H1 (cell line): ENCODE results near the gene ASPRV1. TPM values are rescaled to one million over a fixed set of nuclear protein-coding genes. Genes with fewer than 3 reads are reported as not detected.

Experiments used
- CTCF ChIA-PET: fragments of 300-600 bp; sonication (Branson Sonifier 250); formaldehyde crosslinking; loops from one replicate; lab custom pipeline; 2021; ENCODE audit not compliant: partially characterized antibody; lab: Charles Lee
- POLR2A ChIA-PET: fragments of 300-600 bp; sonication (Branson Sonifier 250); formaldehyde crosslinking; loops from one replicate; lab custom pipeline; 2021; ENCODE audit warnings: inconsistent platforms; ENCODE audit not compliant: partially characterized antibody; lab: Charles Lee
- DNase-seq, 2 experiments: peaks; one replicate each; pipeline versions ENCODE4 v3.0.0 to v3.0.0-alpha.2; 2010 to 2022; ENCODE audit warnings: low spot score in 2 of 2, low read depth in 1 of 2, mixed read lengths in 1 of 2
- FAIRE-seq: peaks from 2 replicates; lab custom pipeline; 2011; peaks lifted over from hg19 to GRCh38; lab: Jason Lieb, UNC
- H2AFZ ChIP-seq: 2 replicates; pipeline ENCODE4 v1.8.1; 2012; ENCODE audit warnings: low read length, inconsistent platforms
- H2AK5ac ChIP-seq: 2 replicates; pipeline ENCODE4 v1.6.1; 2013; ENCODE audit warnings: low read depth, low read length
- H2BK120ac ChIP-seq: replicated peaks from 2 replicates; pipeline ENCODE3; 2013; ENCODE audit warnings: low read depth, low read length, inconsistent platforms
- H2BK12ac ChIP-seq: 2 replicates; pipeline ENCODE4 v1.6.1; 2013; ENCODE audit warnings: low read depth, low read length
- H2BK15ac ChIP-seq: 2 replicates; pipeline ENCODE4 v1.6.1; 2013; ENCODE audit warnings: low read length
- H2BK20ac ChIP-seq: 2 replicates; pipeline ENCODE4 v1.6.1; 2013; ENCODE audit warnings: low read length
- H2BK5ac ChIP-seq: 2 replicates; pipeline ENCODE4 v1.6.1; 2013; ENCODE audit warnings: low read depth, low read length
- H3K14ac ChIP-seq: 2 replicates; pipeline ENCODE4 v1.6.1; 2013; ENCODE audit warnings: inconsistent platforms; ENCODE audit not compliant: insufficient read length
- H3K18ac ChIP-seq: 2 replicates; pipeline ENCODE4 v1.6.1; 2013; ENCODE audit warnings: low read length; ENCODE audit errors: extremely low read depth
- H3K23ac ChIP-seq: 2 replicates; pipeline ENCODE4 v1.6.1; 2013; ENCODE audit warnings: inconsistent platforms; ENCODE audit not compliant: insufficient read length
- H3K23me2 ChIP-seq: 2 replicates; pipeline ENCODE4 v1.6.1; 2013; ENCODE audit warnings: low read depth, low read length
- H3K27ac ChIP-seq: 2 replicates; pipeline ENCODE4 v1.6.1; 2011; ENCODE audit warnings: low read depth, low read length, inconsistent platforms
- H3K27me3 ChIP-seq, 4 experiments: replicated peaks in 1 of 4; 1 replicate in 1 of 4; 2 replicates in 3 of 4; pipeline versions ENCODE4 v1.6.1 to v1.8.1; 2011 to 2013; ENCODE audit warnings: low read length in 3 of 4, mild to moderate bottlenecking in 3 of 4, inconsistent platforms in 2 of 4, mixed read lengths in 2 of 4, moderate library complexity in 1 of 4; ENCODE audit not compliant: control insufficient read depth in 3 of 4, insufficient read depth in 3 of 4; ENCODE audit errors: extremely low read depth in 1 of 4
- H3K36me3 ChIP-seq, 4 experiments: 2 replicates each; pipeline versions ENCODE4 v1.6.1 to v1.8.1; 2011 to 2013; ENCODE audit warnings: mild to moderate bottlenecking in 4 of 4, low read length in 3 of 4, moderate library complexity in 2 of 4, control low read depth in 1 of 4, inconsistent platforms in 1 of 4; ENCODE audit not compliant: insufficient read depth in 4 of 4, control insufficient read depth in 2 of 4
- H3K4ac ChIP-seq: replicated peaks from 2 replicates; pipeline ENCODE3; 2013; ENCODE audit warnings: low read length, low read depth, mixed read lengths, inconsistent platforms; ENCODE audit not compliant: insufficient read length
- H3K4me1 ChIP-seq, 4 experiments: replicated peaks in 1 of 4; 1 replicate in 1 of 4; 2 replicates in 3 of 4; pipeline versions ENCODE4 v1.6.1 to v1.8.1; 2011 to 2013; ENCODE audit warnings: low read length in 3 of 4, inconsistent platforms in 2 of 4, mixed read lengths in 1 of 4; ENCODE audit not compliant: insufficient read depth in 4 of 4, control insufficient read depth in 3 of 4
- H3K4me2 ChIP-seq, 2 experiments: 2 replicates each; pipeline versions ENCODE4 v1.6.1 to v1.8.1; 2011 to 2013; ENCODE audit warnings: low read depth in 2 of 2, low read length in 2 of 2, control low read depth in 1 of 2, inconsistent platforms in 1 of 2, mild to moderate bottlenecking in 1 of 2; ENCODE audit not compliant: insufficient read depth in 1 of 2
- H3K4me3 ChIP-seq, 4 experiments: fragments of 200-600, 300-600 bp in 1 of 4; sonication (generic), shearing (Covaris generic), sonication (Bioruptor Twin) in 1 of 4; 2 replicates each; pipeline versions ENCODE4 v1.5.1 to v1.8.1; 2011 to 2016; ENCODE audit warnings: low read length in 4 of 4, low read depth in 3 of 4, control low read depth in 2 of 4, inconsistent platforms in 2 of 4, mild to moderate bottlenecking in 2 of 4, mixed read lengths in 1 of 4, moderate library complexity in 1 of 4; ENCODE audit not compliant: insufficient read depth in 2 of 4; ENCODE audit errors: extremely low read depth in 1 of 4
- H3K56ac ChIP-seq: replicated peaks from 2 replicates; pipeline ENCODE3; 2013; ENCODE audit warnings: low read depth, mild to moderate bottlenecking, mixed read lengths, low read length, inconsistent platforms; ENCODE audit not compliant: insufficient read length
- H3K79me1 ChIP-seq: 2 replicates; pipeline ENCODE4 v1.6.1; 2013; ENCODE audit warnings: low read depth, low read length, control low read depth
- H3K79me2 ChIP-seq, 2 experiments: 2 replicates each; pipeline versions ENCODE4 v1.6.1 to v1.8.1; 2012 to 2013; ENCODE audit warnings: low read length in 2 of 2, mild to moderate bottlenecking in 2 of 2, inconsistent platforms in 1 of 2; ENCODE audit not compliant: insufficient read depth in 2 of 2, control insufficient read depth in 1 of 2
- H3K9ac ChIP-seq, 4 experiments: replicated peaks in 1 of 4; 1 replicate in 1 of 4; 2 replicates in 3 of 4; pipeline versions ENCODE4 v1.6.1 to v1.8.1; 2011 to 2013; ENCODE audit warnings: low read depth in 3 of 4, low read length in 3 of 4, control low read depth in 2 of 4, mild to moderate bottlenecking in 2 of 4, moderate library complexity in 2 of 4, inconsistent platforms in 1 of 4; ENCODE audit errors: extremely low read depth in 1 of 4
- H3K9me3 ChIP-seq, 2 experiments: 2 replicates each; pipeline versions ENCODE4 v1.6.1 to v1.8.1; 2012 to 2013; ENCODE audit warnings: mild to moderate bottlenecking in 2 of 2, moderate library complexity in 2 of 2, control low read depth in 1 of 2, inconsistent platforms in 1 of 2, low read depth in 1 of 2, low read length in 1 of 2, mixed read lengths in 1 of 2; ENCODE audit not compliant: insufficient read depth in 2 of 2
- H4K20me1 ChIP-seq, 2 experiments: replicated peaks in 1 of 2; 2 replicates each; pipeline versions ENCODE3 to v1.8.1; 2011 to 2013; ENCODE audit warnings: inconsistent platforms in 2 of 2, low read length in 2 of 2, mild to moderate bottlenecking in 1 of 2; ENCODE audit not compliant: insufficient read depth in 2 of 2, control insufficient read depth in 1 of 2
- H4K5ac ChIP-seq: 2 replicates; pipeline ENCODE4 v1.6.1; 2013; ENCODE audit warnings: low read length, low read depth, mixed read lengths, inconsistent platforms; ENCODE audit not compliant: insufficient read length
- H4K8ac ChIP-seq: 2 replicates; pipeline ENCODE4 v1.8.0; 2013; ENCODE audit warnings: mild to moderate bottlenecking, moderate library complexity, low read length, inconsistent platforms; ENCODE audit not compliant: insufficient read depth; ENCODE audit errors: extremely low read depth
- H4K91ac ChIP-seq: replicated peaks from 2 replicates; pipeline ENCODE3; 2013; ENCODE audit warnings: low read length, mixed read lengths, inconsistent platforms; ENCODE audit not compliant: insufficient read length
- CBX8 ChIP-seq: fragments of 300-800, 300-1000 bp; sonication (generic); IDR thresholded peaks from 2 replicates; pipeline ENCODE4 v1.7.1; 2016; ENCODE audit warnings: low read depth, low read length, borderline replicate concordance
- EP300 ChIP-seq, 2 experiments: IDR thresholded peaks; 1 replicate in 1 of 2; 2 replicates in 1 of 2; pipeline ENCODE4 v1.6.1; 2011 to 2012; ENCODE audit warnings: low read depth in 2 of 2, low read length in 2 of 2, mild to moderate bottlenecking in 2 of 2, borderline replicate concordance in 1 of 2, inconsistent platforms in 1 of 2, moderate library complexity in 1 of 2
- HDAC2 ChIP-seq, 2 experiments: fragments of 300-600 bp in 1 of 2; sonication (generic) in 1 of 2; IDR thresholded peaks; 2 replicates each; pipeline ENCODE4 v1.6.1; 2011 to 2012; ENCODE audit warnings: low read depth in 2 of 2, low read length in 2 of 2, mild to moderate bottlenecking in 2 of 2, moderate library complexity in 2 of 2, borderline replicate concordance in 1 of 2, inconsistent platforms in 1 of 2
- JUND ChIP-seq: IDR thresholded peaks from 2 replicates; pipeline ENCODE4 v1.6.1; 2011; ENCODE audit warnings: mild to moderate bottlenecking, improper control_type of control experiment, low read length
- NANOG ChIP-seq: IDR thresholded peaks from 2 replicates; pipeline ENCODE4 v1.6.1; 2011; ENCODE audit warnings: low read length, low read depth, mild to moderate bottlenecking, inconsistent platforms; ENCODE audit not compliant: insufficient read depth, poor library complexity, severe bottlenecking
- POLR2A ChIP-seq, 2 experiments: IDR thresholded peaks; 1 replicate in 1 of 2; 2 replicates in 1 of 2; pipeline ENCODE4 v1.6.1; 2011; ENCODE audit warnings: low read depth in 2 of 2, low read length in 2 of 2, mild to moderate bottlenecking in 2 of 2; ENCODE audit errors: control extremely low read depth in 1 of 2
- POLR2AphosphoS5 ChIP-seq: IDR thresholded peaks from 2 replicates; pipeline ENCODE4 v1.6.1; 2011; ENCODE audit warnings: low read depth, low read length
- RBBP5 ChIP-seq: IDR thresholded peaks from 2 replicates; pipeline ENCODE4 v1.7.1; 2012; ENCODE audit warnings: low read depth, mild to moderate bottlenecking, inconsistent platforms, low read length, moderate library complexity, borderline replicate concordance
- SP1 ChIP-seq: IDR thresholded peaks from 2 replicates; pipeline ENCODE4 v1.6.1; 2011; ENCODE audit warnings: low read depth, low read length
- SP2 ChIP-seq: IDR thresholded peaks from 2 replicates; pipeline ENCODE4 v1.6.1; 2012; ENCODE audit warnings: mild to moderate bottlenecking, low read length, inconsistent platforms
- SP4 ChIP-seq: IDR thresholded peaks from 2 replicates; pipeline ENCODE4 v1.6.1; 2012; ENCODE audit warnings: low read length, inconsistent platforms
- SRF ChIP-seq: IDR thresholded peaks from 2 replicates; pipeline ENCODE4 v1.6.1; 2011; ENCODE audit warnings: mild to moderate bottlenecking, low read depth, low read length, moderate library complexity
- WGBS, 2 experiments: shearing (Covaris generic) in 1 of 2; methylation state at CpG; one replicate each; pipeline versions ENCODE4 v1.1.6 to v1.1.7; 2013 to 2015; ENCODE audit warnings: low lambda C conversion rate in 2 of 2, mixed read lengths in 2 of 2, inconsistent platforms in 1 of 2, low coverage in 1 of 2, missing lambda C conversion rate in 1 of 2; ENCODE audit not compliant: insufficient replicate concordance in 2 of 2, insufficient coverage in 1 of 2, insufficient read length in 1 of 2; ENCODE audit errors: extremely low coverage in 1 of 2, missing lambda C conversion rate in 1 of 2; 5-methylcytosine and 5-hydroxymethylcytosine counted together
- polyA plus RNA-seq, 7 experiments: library from polyadenylated mRNA; depleted of rRNA in 3 of 7; stranded (reverse) in 5 of 7; unstranded in 2 of 7; fragments of >200 nt in 5 of 7; fragments of 200-250 nt in 2 of 7; gene quantifications; 1 replicate in 5 of 7; 2 replicates in 1 of 7; 4 replicates in 1 of 7; pipeline versions ENCODE4 v1.2.1 to v1.2.3, GENCODE V29; 2011 to 2013; ENCODE audit warnings: missing spikeins in 2 of 7, mixed read lengths in 2 of 7
- total RNA-seq: library from RNA; stranded (reverse); fragmentation: NEBNext Ultra II Directional; extraction: Animal tissue kit (Norgen Biotek cat#: 25700); gene quantifications from 2 replicates; pipeline ENCODE4 v1.2.1, GENCODE V29; 2021
- TF ChIP-seq, protein P1 (sequence below): IDR thresholded peaks from 2 replicates; pipeline ENCODE4 v1.6.1; 2012; ENCODE audit warnings: inconsistent platforms
- TF ChIP-seq, protein P2 (sequence below): IDR thresholded peaks from 2 replicates; pipeline ENCODE4 v1.6.1; 2012; ENCODE audit warnings: inconsistent platforms

Gene ASPRV1
- total and polyA plus RNA-seq, 2 of the 8 experiments (the other 6 are each of a cell fraction or from before 2014, with no cell fraction given): 0.59 to 0.95 TPM

DNA sequence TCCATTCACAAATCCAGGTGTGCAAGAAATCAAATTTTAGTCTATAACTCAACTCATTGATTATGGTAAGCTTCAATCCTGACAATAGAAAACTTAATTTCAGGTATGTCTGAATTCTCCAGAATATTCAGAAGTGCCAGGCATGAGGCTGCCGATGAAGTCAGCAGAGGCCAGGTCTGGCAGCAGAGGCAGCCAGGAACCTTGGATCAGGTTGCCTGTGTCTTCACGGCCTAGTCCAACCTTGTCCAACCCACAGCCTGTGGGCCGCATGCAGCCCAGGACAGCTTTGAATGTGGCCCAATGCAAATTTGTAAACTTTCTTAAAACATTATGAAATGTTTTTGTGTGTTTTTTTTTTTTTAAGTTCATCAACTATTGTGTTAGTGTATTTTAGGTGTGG is 46.9 kb upstream of the ASPRV1 start:
- Histone ChIP-seq H3K18ac (no peak overlapping the region), H4K8ac (no peak overlapping the region), H4K5ac (no peak overlapping the region), H4K20me1 (no peaks in the 10 kb centered on the region), H3K56ac (no peak overlapping the region), H2BK120ac (no peak overlapping the region), H2BK5ac (no peak overlapping the region), H3K4me3 (no peak overlapping the region), H2BK15ac (no peak overlapping the region), H3K27ac (no peak overlapping the region), H3K9ac (no peak overlapping the region), H3K14ac (no peak overlapping the region), H3K79me1 (no peaks in the 10 kb centered on the region), H4K91ac (no peak overlapping the region), H3K4me2 (no peak overlapping the region), H3K4me1 (peaks cover 4 to 8% (median 8%) of the 10 kb centered on the region in 4 experiments), H3K4ac (no peak overlapping the region), H3K23ac (no peak overlapping the region), H3K79me2 (no peaks in the 10 kb centered on the region; a peak in 1 of 4 replicates), H3K36me3 (no peaks in the 10 kb centered on the region), H2BK12ac (no peak overlapping the region; the same call in 1 of the 2 replicates), H2BK20ac (no peak overlapping the region), H2AFZ (no peak overlapping the region), H3K27me3 (no peaks in the 10 kb centered on the region), H3K9me3 (no peaks in the 10 kb centered on the region), H3K23me2 (no peaks in the 10 kb centered on the region), H2AK5ac (no peak overlapping the region)
- POLR2A ChIA-PET: interaction anchor here (0.6 kb wide), 1 partner anchor 37 kb away, joined by 3 read pairs; no protein-coding TSS in a partner anchor
- FAIRE-seq: no peak
- no peak for DNase-seq
- CTCF ChIA-PET: interaction anchor here (0.6 to 4.0 kb wide), 3 partner anchors 55 to 136 kb away, joined by 3 to 22 read pairs (median 7); no protein-coding TSS in a partner anchor
- 97% methylated on average over 3 of the region's 3 CpGs; no CpG with 5 or more reads in 1 of the 2 experiments for WGBS, 2 experiments
- no peak for TF ChIP-seq EP300 (IDR thresholded peaks at IDR 0.05; ENCODE audit: borderline replicate concordance in 1 of 2, low read depth in 2 of 2, low read length in 2 of 2)
- no peak for TF ChIP-seq SP4
- TF ChIP-seq NANOG: no peak
- TF ChIP-seq SP2: no peak
- TF ChIP-seq POLR2A (IDR thresholded peaks at IDR 0.05; ENCODE audit: control extremely low read depth in 1 of 2, low read depth in 2 of 2, low read length in 2 of 2): no peak
- no peak for TF ChIP-seq RBBP5
- no peak for TF ChIP-seq SP1
- TF ChIP-seq, protein P1, sequence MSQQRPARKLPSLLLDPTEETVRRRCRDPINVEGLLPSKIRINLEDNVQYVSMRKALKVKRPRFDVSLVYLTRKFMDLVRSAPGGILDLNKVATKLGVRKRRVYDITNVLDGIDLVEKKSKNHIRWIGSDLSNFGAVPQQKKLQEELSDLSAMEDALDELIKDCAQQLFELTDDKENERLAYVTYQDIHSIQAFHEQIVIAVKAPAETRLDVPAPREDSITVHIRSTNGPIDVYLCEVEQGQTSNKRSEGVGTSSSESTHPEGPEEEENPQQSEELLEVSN: no peak
- TF ChIP-seq HDAC2 (IDR thresholded peaks at IDR 0.05; ENCODE audit: borderline replicate concordance in 1 of 2, low read depth in 2 of 2, low read length in 2 of 2): no peak
- TF ChIP-seq, protein P2, sequence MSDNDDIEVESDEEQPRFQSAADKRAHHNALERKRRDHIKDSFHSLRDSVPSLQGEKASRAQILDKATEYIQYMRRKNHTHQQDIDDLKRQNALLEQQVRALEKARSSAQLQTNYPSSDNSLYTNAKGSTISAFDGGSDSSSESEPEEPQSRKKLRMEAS: no peak
- no peak for TF ChIP-seq POLR2AphosphoS5
- TF ChIP-seq SRF: no peak
- no peak for TF ChIP-seq JUND
- no peak for TF ChIP-seq CBX8
